GM15510 (cell line): Measurements from ENCODE around the gene NRXN3.

Source experiments
- POLR2A ChIP-seq: IDR thresholded peaks from 3 replicates; pipeline ENCODE4 v1.6.1; 2011; ENCODE audit warnings: borderline replicate concordance; ENCODE audit not compliant: insufficient read length; ENCODE audit errors: extremely low read depth

Gene NRXN3

GRCh38 chr14:79712302-79712950 lies 1542.3 kb downstream of the NRXN3 start:
- TF ChIP-seq POLR2A, result no peak

DNA sequence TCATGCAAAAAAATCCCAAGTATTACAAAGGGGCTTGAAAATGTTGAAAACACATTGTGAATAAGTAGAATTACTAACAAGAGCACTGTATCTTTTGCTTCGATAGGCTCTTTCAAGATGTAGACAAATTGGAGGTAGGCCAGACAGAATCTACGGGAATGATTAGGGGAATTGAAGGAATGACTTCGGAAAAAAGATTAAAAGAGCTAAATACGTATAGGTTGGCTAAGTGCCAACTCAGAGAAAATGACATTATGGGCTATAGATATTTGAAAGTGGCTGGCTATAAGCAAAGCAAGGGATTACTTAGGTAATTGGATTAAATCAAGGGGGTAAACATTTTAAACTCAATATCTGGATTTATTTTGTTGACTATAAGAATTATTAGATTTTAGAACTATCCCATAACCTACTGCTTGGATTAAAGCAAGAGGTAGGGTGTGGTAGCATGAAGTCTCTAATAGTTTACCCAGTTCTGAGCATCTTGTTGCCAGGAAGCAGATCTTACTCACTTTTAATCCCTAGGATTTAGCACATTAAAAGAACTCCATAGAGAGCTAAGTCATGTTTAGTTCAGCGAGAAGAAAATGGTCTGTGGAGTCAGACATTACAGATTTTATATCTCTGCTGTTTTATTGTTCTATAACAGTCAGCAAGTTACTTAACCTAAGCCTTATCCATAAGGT lies 1551.4 kb downstream of the NRXN3 start:
- no peak for TF ChIP-seq POLR2A

- TF ChIP-seq POLR2A, result no peak
Observed at GRCh38 chr14:79724934-79725717, 1555.0 kb downstream of the NRXN3 start.

DNA sequence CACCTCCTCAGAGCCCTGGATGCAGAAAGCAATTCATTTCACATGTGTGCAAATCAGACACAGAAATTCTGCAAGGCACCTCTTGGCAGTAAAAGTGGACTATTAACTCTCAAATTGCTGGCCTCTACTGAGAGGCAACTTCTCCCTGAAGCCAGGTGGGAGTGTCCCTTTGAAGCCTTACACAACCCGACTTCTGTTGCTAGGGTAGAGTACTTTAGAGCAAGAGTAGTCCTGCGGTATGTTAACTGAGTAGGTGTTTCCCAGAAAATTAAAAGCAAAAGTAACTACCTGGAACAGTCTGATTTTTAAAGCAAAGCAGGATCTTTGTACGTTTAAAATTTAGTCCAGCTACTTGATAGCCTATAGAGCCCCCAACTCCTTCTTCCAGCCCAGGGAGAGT lies 1557.7 kb downstream of the NRXN3 start:
- TF ChIP-seq POLR2A, result no peak

DNA sequence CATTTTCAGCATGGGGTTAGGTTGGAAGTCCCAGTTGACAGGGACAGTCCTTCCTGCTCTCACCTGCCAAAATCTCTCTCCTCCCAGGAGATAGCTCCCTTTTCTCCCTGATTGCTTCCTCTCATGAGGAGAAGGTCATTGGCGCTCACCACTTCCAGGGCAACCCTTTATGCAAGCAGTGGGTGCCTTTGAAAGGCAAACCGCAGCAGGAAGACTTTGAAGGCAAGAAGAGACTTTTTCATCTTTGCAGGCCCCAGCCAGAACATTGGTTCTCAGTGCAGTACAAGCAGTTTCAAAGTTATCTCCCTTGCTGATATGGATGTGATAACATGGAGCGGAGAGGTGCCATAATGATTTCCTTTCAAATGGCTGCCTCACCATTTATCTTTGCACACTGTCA lies 1558.2 kb downstream of the NRXN3 start:
- no peak for TF ChIP-seq POLR2A

- no peak for TF ChIP-seq POLR2A
Observed at GRCh38 chr14:79729731-79730130, 1559.6 kb downstream of the NRXN3 start.

- TF ChIP-seq POLR2A, result no peak
Observed at GRCh38 chr14:79730196-79730595, 1560.0 kb downstream of the NRXN3 start.

DNA sequence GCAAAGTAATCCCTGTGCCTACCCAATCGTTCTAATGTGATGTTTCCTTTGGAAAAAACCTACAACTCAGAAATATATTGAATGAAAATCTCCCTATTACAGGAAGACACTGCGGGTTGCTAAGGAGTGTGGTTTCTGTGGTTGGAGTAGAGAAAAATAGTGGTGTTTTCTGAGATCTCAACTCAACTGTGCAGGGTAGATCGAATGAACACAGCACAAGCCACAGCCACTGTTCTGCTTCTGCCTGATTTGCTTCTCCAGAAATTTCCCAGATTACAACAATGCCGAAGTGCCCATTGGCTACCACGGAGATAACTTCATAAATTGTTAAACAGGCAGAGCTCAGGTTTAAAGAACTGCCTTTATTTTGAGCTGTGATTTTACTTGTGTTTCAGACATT lies 1560.8 kb downstream of the NRXN3 start:
- no peak for TF ChIP-seq POLR2A

DNA sequence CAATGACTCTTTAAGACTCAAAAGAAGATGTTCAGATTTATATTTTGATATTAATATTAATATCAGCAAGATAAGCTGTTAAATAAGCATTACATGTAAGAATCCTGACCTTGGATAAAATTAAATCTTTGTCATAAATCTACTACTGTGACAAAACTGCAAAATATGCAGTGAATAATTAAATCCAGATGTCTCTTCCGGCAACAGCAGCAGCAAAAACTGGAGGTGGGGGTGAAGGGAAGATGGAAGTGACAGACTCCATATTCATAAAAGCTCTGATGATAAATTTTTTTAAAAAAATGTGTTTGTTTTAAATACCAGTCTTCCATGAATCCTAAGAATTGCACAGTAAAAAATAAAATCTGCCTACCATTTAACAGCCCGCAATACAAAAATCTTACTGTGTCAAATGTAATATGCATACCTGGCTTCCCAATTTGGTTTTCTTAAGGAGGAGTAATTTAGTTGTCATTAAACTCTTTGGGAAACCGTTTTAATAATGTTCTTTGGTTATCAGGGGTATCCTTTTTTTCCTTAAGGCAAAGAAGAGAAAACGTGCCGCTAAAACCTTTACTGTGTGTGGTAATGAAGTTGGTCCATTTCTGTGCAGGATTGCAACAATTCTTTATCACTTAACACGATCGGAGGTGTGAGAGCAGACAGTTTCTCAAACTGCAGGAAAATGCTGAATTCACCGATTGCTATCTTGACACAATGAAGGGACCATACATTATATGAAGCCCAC lies 1562.9 kb downstream of the NRXN3 start:
- TF ChIP-seq POLR2A, result no peak

GRCh38 chr14:79734151-79734550 lies 1564.0 kb downstream of the NRXN3 start:
- TF ChIP-seq POLR2A, result no peak

DNA sequence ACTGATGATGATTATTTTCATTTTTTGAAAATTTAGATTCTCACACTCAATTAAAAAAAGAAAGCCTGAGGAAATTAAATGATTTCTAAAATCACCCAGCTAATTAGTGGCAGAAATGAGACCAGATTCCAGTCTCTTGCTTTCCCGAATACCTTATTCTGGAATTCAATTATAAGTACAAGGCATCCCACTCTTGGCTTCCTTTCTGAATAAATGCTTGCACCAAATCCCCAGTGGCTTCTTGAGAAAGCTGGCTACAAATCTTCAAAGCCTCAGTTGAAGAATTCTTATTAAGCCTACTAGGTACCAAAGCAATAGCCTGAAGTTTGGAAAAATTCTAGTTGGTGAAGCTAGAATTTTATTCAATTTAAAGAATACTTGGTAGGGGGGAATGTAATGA lies 1564.5 kb downstream of the NRXN3 start:
- TF ChIP-seq POLR2A, result no peak

- no peak for TF ChIP-seq POLR2A
Observed at GRCh38 chr14:79735121-79735520, 1564.9 kb downstream of the NRXN3 start.

DNA sequence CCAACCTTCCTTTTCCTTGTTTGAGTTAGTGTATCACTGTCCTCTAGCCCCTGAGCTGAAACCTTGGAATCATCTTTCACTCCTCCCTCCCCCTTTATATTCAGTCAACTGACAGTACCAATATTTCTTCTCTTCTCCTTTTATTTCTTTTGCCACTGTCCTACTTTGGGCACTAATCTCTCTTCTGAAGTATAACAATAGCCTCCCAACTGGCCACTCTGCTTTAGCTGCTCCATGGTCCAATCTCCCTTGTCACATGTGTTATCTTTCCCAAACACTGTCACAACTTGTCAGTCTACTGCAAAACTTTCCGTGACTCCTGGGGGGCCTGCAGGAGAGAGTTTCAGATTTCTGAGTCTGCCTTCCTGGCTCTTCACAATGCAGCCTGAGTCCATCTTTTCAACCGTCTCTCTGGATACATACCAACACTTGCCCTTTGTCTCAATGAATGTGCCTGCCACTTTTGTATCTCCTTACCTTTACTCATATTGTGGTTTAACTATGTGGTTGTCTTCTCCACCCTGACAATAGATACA lies 1570.0 kb downstream of the NRXN3 start:
- no peak for TF ChIP-seq POLR2A

DNA sequence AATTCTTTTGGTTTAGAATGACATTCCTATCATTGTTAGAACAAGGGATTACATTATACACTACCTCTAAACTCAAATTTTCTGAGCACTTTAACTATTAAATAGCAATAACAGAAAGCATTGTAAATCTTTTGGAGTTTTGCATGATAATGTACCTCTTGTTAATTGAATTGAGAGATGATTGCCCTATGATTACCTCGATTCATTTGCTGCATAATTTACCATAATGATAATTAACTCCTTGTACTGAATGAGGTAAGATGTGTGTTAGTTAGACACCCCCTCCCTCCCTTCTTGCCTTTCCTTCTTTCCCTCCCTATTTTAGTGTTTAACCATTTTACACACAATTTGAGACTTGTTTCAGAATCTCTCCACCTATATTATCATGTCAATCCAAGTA lies 1572.0 kb downstream of the NRXN3 start:
- no peak for TF ChIP-seq POLR2A

GRCh38 chr14:79745046-79745445 lies 1574.9 kb downstream of the NRXN3 start:
- no peak for TF ChIP-seq POLR2A
